Stimulated activated CD4-positive, alpha-beta T cell treated with anti-CD3 and anti-CD28 coated beads, Interleukin-15, amount 100 ng/mL, for 24 hours (primary cell): ENCODE data around the gene CUBN.

ENCODE experiments used
- DNase-seq: peaks from one replicate; pipeline ENCODE4 v3.0.0-alpha.2; 2020

CUBN gene

DNA sequence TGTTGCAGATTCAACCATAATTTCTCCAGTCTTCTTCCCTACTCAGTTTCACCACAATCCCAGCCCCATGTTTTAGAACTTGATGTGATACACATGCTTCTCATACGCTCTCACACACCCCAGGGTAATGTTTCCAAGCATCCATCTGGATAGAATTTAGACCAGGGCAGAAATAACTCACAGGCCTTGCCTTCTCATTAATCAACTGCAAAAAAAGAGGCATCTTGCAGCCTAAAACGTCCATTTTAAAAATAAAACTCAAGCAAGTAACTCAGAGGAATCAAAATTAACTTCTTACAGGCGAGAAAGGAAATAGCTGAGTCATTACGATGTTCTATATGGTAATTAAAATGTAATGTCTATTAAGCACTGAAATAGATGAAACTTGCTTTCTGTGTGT lies 185.2 kb downstream of the CUBN start:
- no peak for DNase-seq

DNA sequence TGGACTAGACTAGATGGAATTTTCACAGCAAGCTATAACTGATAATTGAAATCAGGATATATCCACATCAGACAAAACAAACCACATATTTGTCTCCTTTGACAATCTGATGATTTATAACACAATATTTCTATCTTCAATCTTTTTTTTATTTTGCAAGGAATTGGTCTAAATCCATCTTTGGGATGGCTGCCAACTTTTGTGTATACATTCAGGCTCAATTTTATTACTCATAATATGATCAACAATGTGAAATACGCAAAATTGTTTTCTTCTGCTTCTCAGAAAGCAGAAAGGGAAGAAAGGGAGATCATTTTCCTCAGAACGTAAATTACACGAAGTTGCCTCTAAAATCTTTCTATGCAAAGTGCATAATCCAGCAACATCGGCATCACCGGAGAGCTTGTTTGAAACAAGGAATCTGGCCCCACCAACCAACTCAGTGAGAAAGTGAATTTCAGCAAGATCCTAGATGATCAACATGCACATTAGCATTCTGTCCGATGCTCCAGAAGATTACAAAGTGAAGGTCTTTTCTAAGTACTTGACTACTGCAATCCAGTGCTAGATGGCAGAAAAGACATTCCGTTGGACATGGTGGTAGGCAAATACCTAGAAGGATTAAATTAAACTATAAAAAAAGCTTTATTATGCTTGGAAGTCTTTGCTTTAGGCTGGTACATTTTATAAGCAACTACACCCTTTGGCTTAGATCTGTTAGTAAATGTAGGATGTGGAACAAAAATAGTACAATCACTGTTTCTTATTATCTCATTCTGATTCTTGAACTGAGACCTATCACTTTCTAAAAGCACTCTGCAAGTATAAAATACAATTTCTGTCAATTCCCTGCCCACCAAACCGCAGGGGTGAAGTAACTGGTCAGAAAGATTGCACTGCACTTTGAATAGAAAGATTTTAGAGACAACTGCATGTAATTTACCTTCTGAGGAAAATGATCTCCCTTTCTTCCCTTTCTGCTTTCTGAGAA lies 186.0 kb downstream of the CUBN start:
- DNase-seq, result no peak

DNA sequence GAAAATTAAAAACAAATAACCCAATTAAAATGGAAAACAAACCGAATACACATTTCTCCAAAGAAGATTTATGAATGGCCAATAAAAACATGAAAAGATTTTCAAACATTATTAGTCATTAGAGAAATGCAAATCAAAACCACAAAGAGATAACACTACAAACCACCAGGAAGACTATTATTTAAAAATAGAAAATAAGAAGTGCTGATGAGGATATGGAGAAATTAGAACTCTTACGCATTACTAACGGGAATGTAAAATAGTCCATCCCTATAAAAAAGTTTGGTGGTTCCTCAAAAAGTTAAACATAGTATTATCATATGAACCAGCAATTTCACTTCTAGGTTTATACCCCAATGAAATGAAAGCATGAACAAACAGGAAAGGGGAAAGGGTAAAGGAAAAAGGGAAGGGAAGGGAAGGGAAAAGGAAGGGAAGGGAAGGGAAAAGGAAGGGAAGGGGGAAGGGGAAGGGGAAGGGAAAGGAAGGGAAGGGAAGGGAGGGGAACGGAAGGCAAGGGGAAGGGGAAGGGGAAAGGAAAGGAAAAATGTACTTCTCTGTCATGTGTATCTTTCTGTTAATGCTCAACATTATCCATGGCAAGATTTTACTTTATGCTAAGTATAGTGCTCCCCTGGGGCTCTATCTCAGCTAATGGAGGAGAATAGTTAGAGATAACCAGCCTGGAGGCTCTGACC lies 187.1 kb downstream of the CUBN start:
- no peak for DNase-seq

DNA sequence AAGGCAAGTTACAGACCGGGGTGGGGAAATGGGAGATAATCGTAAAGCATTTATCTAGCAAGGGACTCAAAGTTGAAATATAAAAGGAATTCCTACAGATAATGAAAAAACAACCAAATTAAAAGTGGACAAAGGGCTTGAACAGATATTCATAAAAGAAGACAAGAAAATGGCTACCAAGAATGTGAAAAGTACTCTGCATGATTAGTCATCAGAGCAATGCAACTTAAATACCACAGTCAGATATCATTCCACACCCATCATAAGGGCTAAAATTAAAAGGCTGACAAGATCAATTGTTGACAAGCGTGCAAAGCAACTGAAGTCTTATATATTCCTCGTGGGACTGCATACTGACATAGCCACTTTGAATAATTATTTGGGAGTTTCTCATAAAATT lies 187.7 kb downstream of the CUBN start:
- DNase-seq, result no peak

DNA sequence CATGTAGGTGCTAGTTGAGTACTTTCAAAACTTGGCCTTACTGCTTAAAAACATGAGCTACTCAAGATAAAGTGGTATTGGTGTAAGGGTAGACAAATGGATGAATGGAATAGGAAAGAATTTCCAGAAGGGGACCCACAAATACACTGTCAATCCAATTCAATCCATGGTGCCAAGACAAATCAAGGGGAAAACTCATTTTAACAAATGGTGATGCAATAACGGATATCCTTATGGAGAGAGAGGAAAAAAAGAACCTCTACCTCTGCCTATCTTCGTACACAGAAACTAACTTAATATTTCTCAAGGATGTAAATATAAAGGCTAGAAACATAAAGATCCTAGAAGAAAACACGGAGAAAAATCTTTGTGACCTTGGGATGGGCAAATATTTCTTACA lies 188.5 kb downstream of the CUBN start:
- DNase-seq, result no peak

DNA sequence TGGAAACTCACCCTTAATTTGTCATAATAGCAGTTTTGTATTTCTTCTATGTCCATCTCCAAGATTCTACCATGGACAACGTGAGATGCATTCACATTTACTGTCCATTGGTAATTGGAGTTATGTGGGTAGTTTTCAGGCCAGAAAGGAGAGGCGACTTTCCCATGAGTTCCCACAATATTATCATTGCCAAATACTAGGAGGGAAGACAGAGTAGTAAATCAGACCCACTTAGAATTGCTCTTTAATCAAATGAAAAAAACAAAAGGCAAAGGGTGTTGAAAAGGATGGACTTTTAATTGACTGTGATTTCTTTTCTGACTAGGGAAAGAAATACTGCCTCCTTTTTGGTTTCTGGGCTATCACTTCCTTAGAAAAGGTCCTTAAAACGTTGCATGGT lies 190.7 kb downstream of the CUBN start:
- no peak for DNase-seq

DNA sequence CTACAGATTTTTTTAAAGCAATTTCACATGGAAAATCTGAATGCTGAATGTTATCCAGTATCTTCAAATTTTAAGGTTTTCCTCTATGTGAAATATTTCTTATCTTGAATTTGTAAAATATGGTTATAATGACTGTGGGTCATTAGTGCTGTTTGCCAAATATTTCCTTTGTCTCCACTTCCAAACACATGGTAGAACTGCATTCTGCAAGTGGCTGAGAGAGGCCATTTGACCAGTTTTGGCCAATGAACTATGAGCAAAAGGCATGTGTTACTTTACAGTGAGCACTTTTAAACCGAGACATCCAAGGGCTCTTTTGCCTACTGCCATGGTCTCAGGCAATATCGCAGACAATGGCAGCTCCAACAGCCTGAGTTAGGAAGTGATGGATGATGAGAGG lies 195.2 kb downstream of the CUBN start:
- no peak for DNase-seq

DNA sequence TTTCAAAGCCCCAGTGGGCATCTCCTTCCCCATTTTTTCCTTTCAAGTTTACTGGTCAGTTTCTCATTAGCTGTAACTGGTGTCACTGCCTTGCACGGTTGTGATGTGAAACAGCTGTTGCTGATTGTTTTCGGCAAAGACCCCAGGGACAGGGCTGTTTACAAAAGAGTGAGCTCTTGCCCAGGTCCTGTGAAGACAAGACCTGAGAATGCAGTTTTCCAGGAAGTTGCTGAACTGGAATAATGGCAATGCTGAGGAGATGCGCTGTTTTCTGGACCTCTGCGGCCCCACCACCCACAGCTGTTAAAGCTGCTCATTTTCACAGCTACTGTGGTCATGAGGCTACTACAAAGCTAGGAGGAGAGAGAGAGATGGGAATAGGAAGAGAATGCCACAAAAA lies 195.8 kb downstream of the CUBN start:
- DNase-seq, result no peak

DNA sequence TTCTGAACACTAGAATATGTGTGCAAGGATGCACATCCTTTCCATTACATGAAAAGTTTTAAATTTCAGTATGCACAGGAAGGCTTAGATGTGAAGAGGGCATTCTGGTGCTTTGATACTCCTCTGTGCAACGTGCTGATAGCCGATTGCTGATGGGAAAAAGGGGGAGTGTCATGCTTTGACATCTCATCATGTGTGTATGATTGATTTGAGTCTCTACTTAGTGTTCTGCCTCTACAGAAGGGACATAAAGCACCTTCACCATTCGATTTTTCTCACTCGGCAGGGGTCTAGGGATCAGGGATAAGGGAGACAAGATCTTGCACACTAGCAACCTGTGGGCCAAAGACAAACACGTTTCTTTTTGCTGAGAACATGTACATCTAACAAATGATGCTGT lies 197.7 kb downstream of the CUBN start:
- no peak for DNase-seq

DNA sequence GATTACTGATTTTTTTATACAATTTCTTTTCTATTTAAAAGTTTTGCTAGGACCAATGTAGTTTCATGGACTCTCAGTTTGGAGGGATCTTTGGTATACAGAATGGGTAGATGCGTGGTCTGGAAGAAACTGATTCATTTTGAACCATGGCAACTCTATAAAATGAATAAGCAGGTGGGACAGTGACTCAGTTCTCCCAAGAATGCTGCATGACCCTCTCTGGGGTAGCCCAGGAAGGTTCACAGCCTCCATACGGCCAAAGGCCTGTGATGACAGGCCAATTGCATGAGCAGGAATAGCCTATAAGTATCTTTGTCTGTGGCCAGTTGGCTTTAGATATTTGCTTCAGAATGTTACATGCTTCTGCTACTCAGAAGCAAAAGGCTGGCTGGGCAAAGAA lies 199.1 kb downstream of the CUBN start:
- peak; percentile 6 for DNase-seq

DNA sequence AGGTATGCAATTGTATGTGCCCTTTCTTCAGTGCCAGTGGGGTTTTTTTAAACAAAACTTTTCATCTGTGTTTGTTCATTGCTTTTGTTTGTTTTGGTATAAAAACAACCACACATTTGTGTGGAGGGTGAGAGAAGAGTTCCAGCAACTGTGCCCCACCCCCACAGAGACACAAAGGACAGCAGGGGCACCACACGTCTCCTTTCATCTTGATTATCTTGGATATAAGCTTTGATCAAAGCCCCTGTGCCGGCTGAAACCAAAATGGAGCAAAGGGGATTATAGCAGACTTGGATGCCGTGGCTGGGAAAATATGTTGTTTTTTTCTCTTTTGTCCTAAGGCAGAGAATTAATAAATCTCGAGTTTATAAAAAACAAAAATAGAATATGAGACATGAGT lies 200.5 kb downstream of the CUBN start:
- no peak for DNase-seq

DNA sequence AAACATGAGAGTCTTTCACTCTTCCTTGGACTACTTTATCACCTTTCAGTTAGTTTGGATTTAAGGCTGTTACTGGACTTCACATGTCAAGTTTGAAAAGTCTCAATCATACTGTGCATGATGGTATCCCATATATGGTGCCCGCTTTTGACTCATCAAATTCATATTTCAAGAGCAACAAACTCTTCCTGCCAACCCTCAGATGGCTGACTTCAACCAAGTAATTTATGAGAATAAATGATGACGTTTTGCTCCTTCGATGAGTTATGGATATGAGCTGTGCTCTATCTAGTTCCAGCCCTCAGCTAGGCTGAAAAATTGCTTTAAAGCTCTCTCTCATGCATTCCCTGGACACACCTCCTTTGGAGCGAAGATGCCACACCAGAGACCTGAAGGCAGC lies 202.1 kb downstream of the CUBN start:
- no peak for DNase-seq

DNA sequence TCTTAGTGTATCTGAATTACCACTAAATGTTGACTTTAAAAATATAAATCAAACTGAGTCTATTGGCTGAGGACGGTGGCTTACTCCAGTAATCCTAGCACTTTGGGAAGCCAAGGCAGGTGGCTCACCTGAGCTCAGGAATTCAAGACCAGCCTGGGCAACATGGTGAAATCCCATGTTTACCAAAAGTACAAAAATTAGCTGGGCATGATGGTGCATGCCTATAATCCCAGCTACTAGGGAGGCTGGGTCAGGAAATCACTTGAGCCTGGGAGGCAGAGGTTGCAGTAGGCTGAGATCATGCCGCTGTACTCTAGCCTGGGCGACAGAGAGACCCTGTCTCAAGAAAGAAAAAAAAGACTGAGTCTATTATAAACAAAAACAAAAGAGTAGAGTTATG lies 205.9 kb downstream of the CUBN start:
- no peak for DNase-seq

DNA sequence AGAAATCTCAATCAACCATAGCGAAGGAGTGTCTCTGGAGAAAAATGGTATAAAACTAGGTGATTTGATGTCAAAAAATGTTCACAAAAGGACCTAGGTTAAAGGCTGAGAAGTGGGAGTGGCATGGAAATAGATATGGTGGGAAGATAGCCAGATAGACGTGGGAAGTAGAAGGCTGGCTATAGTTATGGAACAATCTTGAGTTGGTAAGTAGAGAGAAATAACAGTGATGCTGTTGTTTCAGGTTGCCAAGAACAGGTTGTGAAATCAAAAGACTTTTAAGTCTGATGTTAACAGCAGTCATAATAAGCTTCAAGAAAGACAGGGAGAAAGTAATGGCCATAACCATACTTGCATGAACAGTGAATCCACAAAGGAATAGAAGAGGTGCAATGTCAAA lies 206.3 kb downstream of the CUBN start:
- DNase-seq, result no peak

DNA sequence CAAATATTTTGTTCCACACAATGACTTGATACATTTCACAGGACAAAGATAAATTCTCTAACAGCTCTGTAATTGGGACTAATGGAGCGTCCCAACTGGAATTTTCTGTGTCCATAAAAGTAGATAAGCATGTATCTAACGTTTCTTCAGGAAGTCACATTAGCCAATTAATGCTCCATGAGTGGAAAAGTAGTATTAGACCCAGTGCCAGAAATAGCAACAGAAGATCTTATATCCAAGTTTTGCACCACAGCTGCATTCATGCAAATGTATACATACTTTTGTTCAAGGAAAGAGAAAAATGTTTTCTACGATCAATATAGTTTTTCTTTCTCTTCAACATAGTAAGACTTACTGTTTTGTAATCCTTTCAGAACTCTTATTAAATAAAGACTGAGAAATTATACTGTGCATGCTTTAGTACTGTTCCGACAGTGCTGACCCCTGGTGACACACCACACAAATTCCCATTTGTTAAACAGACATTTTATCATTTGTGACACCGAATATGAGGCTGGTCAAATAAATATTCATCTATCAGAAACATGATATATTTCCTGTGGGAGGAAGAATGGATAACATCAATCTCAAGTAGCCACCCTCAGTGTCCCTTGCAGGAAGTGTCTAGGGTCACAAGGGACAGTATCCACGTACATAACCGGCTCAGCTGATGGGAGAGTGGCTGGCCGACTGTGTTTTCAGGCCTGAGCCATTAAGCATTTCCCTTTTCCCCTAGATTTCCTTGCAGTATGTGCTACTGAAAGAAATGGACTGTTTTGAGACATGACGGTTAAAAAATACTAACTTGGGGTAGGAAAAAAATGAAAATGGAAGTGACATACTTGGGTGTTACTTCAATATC lies 210.3 kb downstream of the CUBN start:
- no peak for DNase-seq

DNA sequence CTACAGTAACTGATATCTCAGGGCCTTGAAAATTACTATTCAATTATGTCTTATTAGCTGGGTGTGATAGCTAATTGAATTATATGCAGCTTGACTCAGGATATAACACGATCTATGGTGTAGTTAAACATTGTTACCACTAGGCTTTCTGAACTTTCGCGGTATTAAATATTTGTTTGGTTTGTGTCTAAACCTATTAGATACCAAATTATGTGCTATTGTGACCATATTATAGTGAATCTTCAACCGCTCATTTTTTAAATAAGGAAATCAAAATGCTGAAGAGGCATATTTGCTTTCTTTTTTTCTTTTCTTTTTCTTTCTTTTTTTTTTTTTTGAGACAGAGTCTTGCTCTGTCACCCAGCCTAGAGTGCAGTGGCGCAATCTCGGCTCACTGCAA lies 213.1 kb downstream of the CUBN start:
- DNase-seq, result no peak

DNA sequence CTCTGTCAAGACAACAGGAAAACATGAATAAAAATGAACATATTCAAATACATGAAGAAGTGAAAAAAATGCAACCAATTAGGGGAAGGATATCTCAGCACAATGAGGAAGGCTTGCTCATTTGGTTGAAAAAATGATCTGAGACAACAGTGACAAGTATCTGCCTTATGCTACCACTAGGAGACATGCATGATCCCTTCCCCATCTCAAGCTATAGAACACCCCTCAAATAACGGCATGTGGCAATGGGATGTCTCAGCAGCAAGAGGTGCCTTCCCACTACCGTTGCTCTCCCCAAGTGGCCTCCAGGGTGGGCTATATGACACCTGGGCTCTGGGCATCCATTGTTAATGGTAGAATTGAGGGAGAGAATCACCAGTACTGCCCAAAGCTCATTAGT lies 214.3 kb downstream of the CUBN start:
- no peak for DNase-seq

DNA sequence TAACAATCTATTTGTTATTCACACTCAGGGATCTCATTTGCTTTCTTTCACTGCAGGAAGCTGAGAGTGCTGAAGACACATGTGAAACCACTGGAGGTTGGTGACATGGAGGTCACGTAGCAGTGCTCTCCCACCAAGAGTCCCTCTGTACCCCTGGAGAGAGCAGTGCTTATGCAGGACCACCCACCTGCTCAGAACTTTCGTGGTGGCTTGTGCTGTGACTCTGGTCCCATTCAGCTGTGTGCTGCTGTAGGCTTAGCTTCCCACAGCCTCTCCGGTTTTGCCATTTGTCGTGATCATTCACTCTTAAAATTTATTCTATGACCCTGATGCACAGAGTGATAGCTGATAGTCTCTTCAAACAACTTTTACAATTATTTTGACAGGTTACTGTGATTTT lies 216.3 kb downstream of the CUBN start:
- DNase-seq, result no peak

DNA sequence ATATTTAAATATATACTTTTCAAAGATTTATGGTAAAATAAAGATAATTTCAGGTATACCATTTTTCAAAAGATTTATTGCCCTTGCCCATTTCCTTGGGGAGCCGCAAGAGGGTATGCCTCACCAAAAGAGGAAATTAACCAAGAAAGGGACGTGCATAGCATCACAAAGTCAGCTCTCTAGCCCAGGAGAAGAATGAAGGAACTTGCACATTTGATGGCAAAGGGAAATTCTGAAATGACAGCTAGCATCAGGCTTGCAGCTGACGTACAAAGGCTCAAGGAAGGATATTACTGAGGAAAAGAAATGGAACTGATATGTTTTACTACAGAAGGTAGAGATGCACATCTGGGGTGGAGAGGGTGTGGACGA lies 218.8 kb downstream of the CUBN start:
- DNase-seq, result no peak

DNA sequence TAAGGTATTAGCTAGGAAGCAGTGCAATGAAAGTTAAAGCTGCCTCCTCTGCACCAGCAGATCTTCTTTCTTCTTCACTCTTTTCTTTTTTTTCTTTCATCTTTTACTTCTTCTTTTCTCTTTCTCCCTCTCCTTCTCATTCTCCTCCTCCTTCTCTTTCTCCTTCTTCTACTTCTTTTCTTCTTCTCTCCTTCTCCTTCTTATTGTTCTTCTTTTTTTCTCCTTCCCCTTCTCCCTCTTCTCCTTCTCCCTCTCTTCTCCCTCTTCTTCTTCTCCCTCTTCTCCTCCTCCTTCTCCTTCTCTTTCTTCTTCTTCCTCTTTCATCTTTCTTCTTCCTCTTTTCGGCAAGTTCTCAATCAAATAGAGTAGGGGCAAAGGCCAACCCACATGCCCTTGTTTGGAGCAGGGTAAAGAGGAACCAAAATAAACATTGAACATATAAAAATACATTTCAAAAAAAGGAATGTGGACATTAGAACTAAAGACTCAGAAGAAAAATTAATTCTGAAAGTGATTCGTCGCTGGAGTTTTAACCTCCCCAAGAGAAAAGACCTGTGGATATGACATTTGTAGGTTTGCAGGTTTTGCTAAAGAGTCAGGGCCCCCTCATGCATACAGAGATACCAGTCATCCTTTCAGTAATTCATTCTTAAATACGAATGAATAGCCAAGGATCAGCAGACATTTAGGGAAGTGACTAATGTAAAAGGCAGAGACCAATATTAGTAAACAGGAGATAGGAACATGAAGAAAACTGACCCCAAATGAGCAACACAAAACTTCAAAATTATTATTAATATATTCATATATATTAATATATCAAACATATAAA lies 219.4 kb downstream of the CUBN start:
- DNase-seq, result no peak

DNA sequence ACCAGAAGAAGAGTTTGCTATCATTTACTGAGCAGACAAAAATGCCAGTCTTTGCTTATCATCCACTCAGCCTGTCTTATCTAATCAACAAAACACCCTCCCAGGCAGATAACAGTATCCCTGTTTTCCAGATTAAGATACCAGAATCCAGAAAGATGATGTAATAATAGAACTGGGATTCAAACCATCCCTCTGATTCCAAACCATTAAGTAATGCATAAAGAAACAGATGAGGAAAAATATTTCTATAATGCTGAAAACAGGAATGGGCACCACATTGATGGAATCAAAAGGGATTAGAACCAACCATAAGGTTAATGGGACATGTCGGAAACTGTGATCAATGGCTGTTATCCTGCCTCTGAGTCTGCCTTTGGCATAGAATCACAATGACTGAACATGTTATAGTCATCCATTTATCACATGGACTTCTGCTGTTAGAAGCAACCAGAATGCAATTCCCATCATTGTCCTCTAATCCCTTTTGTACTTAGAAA lies 220.3 kb downstream of the CUBN start:
- no peak for DNase-seq

DNA sequence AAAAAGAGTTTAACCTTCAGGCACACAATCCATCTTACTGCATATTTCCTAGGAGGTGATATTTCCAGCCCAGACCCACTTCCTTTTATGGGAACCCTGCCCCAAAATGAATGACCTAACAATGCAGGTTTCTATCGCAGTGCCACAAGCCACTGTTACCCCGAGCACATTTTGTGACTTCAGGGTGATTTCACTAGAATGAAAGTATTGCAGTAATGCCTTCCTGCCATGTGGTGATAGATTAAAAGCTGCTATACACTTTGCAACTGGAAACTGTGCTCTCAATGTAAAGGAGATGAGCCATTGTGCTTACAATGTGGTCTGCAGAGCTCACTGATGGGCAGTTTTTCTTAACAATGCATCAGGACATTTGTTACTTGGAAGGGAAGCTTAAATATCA lies 221.9 kb downstream of the CUBN start:
- no peak for DNase-seq
